Stimulated activated CD4-positive, alpha-beta T cell treated with anti-CD3 and anti-CD28 coated beads, Interleukin-2, amount 100 ng/mL, for 4 hours (primary cell): ENCODE results near the gene GSTO2.

ENCODE experiments used
- DNase-seq: peaks from one replicate; pipeline ENCODE4 v3.0.0-alpha.2; 2020; ENCODE audit warnings: low read depth

GSTO2 gene

DNA sequence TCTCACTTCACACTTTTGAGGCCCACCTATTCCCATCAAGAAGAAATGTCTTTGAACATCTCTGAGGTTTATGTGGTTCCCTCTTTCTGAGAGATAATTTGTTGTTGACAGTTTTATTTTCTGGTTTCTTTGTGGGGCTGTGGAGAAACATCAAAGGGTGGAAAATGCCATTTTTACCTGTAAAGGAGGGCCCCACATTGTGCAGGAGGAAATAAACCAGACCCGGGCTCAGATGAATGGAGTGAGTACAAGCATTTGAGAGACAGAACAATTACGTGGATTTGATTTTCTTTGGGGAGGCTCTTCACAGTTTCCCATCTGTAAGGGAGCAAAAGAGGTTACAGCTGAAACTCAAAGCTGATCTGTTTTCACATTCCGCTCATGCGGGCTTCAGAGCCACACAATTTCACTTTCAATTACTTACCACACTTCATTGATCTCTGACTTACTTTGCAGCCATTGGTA is 39.5 kb downstream of the GSTO2 start:
- DNase-seq, result no peak

DNA sequence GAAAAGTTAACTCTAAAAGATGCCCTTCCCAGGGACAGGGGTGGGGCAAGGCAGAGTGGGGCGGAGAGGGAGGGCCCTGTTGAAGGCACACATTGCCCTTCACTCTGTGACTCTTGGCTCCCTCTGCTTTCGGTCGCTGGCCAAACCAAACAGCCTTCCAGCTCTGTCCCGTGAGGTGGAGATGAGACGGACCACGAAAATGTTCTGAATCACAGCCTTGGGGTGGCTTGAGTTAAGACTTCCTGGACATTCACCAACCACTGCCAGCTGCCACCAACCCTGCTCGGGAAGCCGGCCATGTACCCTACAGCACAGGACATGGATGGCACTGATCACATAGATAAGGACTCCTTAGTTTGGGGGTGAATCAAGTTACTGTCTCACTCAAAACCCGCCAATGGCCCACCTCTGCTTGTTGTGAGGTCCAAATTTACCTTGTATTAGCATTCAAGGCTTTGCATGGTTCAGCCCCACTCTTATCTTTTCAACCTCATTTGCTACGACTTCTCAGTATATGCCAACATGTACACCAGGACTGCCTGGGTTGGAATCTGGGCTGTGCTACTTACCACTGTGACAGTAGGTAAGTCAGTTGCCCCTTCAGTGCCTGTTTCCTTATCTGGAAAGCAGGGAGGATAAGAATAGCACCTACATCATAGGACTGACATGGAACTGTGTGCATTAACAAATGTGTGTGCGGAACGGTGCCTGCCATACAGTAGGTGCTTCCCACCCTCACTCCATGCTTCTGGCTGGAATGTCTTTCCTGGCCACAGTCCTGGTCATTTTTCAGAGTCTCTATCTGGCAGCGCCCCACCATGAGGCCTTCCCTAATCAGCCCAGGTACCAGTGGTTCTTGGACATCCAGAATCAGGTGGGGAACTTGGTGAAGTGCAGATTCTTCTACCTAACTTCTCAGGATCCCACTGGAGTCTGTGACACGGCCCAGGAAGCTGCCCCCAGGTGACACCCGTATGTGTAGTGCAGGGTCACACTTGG is 41.3 kb downstream of the GSTO2 start:
- no peak for DNase-seq

DNA sequence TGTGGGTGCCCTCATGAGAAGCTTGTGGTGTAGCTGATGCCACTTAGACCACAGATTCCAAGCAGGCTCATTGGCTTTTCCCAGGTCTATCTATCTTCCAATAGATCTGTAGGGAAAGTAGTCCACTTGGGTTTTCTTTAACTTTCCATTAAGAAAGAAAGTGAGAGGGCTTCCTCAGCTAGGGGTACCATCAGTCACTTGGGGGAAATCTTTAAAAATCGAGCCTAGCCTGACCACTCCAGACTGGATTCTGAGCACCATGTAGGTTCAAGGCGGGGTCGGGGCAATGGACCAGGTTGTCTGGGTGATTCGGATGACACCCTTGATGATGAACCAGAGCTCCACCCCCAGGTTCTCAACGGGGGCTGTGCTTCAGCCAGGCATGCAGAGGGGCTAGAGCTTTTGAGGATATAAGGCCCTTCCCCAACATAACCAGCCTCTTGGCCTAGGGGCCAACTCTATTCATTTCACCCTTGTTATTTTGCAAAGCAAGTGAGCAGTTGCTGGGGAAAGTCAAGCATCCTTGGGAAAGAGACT is 42.3 kb downstream of the GSTO2 start:
- no peak for DNase-seq

DNA sequence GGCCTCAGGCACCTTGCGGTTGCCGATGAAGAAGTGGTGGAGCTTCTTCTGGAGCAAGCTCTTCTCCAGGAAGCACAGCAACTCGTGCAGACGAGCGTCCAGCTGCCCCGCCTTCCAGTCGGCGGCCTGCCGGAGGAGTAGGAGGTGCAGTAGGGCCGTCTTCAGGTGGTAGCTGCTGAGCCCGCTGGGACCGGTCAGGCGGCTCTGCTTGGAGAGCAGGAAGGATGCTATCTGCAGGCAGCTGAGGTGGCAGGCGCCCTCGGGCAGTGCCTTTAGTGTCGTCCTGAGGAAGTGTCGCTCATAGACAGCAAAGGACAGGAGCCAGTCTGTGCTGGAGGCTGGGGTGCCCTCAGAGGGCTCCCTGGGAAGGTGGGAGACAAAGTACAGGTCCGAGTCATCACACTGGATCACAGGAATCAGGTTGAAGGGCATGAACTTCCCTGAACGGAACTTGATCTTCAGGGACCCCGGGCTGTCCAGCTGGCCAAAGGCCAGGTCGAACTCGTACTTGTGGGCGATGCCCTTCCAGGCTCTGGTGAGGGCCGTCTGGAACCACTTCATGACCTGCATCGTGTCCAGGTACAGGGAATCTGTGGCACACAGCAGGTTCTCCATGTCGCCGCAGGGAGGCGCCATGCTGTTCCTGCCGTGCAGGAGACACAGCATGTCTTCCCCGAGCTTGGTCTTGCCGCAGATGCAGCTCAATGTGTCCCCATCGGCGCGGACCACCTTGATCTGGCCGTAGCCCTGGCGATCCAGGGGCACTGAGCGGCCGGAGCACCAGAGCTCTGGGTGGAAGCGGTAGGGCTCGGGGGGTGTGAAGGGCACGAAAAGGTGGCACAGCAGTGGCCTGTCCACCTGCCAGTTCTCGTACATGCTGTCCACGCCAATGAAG is 45.9 kb downstream of the GSTO2 start:
- DNase-seq, result no peak

DNA sequence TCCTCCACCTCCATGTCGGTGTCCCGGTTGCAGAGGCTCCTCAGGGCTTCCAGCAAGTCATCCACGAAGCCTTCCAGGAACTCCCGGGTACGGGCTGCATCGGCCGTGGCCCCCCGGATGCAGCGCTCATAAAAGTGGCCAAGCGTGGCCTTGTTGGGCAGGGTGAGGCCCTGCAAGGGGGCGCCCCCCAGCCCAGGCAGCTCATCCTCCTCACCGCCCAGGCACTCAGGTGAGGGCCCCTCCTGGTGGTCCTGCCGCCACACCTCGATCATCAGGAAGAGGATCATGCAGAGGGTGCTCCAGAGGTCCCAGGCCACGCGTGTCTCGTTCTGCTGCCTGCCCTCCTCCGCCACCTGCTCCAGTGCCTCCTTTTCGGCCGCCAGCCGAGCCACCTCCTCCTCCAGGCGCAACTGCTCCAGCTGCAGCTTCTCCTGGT is 46.5 kb downstream of the GSTO2 start:
- no peak for DNase-seq

DNA sequence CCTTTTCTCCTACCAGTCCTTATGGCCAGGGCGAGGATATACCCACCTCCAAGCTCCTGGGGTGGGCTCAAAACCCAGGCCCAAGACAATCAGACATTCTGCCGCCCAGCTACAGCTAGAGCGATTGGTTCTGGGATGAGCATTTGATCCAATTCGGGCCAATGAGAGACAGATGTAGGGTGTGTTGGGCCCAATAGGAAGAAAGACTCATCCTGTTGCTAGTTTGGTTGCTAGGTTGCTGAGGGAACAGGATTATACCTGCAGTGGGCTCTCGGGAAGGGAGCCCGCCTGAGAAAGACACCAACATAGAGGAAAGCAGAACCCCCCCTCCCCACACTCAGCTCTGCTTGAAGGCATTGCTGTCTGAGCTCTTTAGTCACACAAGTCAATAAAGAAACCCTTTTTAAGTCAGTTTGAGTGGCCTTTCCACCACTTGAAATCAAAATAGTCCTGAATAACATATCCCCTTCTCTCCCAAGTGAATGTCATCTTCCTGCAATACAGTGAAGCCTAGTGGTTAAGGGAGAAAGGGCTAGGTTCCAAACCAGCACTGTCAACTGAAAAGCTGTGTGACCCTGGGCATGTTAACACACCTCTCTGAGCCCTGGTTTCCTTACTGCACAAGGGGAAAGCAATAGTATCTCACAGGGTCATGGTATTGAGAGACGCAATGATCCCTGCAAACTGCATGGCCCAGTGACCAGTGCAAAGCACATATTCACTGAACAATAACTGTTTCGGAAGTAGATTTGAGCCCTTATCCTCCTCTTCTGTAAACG is 47.5 kb downstream of the GSTO2 start:
- no peak for DNase-seq

DNA sequence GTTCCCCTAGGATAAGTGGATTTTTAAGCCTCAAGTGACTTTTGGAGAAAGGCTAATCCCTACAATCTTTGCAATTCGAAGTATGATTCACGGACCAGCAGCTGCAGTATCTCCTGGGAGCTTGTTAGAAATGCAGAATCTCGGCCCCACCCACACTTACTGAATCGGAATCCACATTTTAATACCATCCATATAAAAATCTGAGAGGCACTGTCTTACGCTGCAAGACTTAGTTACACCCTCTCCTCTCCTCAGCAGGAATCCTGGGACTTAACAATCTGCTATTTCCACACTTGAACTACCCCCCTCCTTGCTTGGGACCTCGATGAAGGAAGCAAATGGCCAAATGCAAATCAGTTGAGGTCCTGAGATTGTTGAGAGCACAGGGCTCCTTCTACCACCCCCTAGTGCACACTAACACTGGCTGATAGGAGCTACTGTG is 48.3 kb downstream of the GSTO2 start:
- no peak for DNase-seq

DNA sequence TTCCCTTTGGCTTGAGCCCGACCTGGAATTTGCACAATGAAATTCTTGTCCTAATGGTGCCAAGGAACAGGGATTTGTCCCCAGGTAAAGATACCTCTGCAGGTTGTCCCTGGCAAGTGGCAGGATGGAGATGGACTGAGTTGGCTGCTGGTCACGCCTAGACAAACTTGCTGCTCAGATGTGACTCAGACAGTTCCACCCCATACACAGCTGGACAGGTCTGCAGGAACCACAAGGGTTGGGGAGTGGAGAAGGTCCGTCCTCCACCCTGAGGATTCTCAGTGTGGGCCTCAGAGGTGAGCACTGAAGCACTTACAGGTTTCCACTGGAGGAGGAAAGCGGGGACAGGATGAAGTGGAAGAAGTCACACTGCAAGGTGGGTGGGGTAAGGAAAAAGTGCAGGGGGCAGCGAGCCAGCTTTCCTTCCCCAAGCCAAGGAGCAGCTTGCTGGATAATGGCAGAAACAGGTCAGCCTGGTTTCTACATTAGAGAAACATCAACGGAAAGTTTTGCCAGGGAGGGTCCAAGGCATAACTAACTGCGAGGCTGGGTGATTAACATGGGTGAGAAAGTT is 48.8 kb downstream of the GSTO2 start:
- no peak for DNase-seq

DNA sequence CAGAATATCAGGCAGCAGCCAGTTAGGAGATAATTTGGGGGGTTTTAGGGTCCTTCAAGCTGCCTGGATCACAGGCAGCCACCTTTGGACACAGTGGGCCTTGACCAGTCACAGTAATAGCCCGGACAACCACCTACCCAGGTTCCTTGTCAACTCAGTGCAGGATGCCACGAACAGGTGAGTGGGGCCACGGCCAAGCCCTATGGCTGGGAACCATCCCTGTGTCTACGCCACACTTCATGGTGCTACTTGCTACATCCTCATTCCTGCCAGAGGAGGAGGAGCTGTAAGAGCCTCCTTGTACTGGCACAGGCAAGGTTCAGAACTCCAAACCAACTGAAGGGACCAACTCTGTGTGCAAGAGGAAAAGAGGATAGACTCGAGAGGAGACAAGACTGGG is 49.3 kb downstream of the GSTO2 start:
- DNase-seq, result no peak

DNA sequence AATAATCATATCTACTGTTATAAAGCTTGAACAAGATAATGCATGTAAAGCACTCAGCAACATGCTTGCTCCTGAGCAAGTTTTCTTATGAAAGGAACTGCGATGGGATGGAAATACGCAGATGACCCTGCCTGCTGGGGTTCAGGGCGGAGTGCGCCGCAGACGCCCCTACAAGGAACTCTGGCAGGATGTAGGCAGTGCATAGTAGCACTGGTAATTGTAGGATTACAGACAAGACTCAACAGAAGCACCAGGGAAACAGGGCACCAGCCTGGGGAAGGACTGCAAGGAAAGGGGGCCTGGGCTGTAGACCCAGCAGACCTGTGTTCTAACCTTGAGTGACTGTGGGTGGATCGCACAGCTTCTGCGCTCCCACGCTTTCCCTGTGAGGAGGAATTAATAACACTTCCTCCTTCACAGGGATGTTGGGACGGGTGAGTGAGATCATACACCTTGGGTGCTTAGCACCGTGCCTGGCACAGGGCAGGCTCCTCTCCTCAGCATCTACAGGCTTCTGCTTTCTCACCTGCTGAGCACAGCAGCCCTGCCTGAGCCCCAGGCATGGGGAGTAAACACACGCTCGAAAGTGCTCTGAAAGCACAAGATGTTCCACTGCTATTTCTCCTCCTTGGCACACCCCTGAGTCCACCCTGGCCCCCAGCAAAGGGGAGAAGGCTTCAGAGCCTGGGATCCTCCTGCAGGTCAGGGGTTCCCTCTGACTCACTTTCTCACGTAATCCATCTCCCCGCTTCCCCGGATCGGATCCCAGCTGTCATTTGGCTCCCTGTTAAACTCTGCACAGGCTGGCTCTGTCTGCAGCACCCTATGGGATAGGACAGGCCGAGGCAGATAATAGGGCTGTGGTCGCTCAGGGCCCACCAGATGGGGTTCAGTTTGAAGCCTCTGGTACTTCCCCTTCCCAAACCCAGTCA is 50.1 kb downstream of the GSTO2 start:
- no peak for DNase-seq

DNA sequence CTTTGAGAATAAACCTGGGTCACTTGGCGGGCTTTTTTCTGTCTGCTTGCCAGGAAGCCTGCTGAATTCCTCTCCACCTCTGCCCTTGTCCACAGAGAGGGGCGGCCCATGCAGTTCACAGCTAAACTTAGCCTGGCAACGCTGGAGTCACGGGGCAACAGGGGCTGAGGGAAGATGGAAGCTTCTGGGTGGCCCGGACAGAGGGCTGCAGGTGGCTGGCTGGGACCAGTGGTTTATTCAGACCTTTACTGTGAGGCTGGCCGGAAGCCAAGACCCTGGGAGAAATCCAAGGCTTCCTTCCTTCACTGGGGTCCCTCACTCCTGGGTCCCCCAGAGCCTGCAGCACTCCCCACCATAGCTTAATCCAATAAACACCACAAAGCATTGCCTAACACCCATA is 52.2 kb downstream of the GSTO2 start:
- DNase-seq, result no peak

DNA sequence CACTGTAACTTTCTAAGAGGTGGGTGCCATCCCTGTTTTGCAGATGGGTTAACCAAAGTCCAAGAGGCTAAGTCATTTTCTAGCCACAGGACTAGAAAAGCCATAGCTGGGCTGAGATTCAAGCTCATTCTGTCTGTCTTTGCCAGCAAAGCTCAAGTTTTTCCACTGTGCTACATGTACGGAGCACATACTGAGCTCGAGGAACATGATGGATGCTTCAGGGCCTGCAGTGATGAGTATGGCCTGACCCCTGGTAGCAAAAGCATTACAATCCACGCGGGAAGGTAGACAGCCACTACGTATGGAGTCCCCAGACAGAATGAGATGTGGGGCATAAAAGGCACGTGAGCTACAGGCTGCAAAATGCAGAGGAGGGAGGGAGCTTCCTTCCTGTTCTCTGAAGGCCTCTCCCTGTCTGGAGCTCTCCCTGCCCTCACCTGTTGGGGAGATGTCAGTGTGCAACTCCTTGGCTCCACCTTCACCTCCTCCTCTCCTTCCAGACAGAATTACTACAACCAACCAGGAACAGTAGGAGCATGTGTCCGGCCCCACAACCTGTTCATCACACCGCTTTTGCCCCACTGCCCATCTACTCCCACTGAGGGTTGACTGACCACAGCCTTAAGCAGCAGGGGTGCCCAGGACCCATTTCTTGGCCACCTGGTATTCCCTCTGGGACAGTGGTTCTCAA is 52.9 kb downstream of the GSTO2 start:
- no peak for DNase-seq

DNA sequence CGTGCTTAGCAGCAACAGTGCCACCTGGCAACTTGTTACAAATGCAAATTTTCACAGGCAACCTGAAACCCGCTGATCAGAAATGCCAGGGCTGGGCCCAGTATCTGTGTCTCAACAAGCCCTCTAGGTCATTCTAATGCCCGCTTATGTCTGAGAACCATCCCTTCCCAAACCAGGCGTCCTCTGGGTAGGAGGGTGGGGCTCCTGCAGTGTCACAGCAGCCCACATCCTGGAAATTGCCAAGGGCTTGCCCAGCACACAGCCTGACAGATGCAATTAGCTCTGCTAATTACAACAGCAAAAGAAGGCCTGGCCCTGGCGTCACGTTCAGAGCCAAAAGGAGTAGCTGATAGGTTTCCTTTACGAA is 53.4 kb downstream of the GSTO2 start:
- no peak for DNase-seq

DNA sequence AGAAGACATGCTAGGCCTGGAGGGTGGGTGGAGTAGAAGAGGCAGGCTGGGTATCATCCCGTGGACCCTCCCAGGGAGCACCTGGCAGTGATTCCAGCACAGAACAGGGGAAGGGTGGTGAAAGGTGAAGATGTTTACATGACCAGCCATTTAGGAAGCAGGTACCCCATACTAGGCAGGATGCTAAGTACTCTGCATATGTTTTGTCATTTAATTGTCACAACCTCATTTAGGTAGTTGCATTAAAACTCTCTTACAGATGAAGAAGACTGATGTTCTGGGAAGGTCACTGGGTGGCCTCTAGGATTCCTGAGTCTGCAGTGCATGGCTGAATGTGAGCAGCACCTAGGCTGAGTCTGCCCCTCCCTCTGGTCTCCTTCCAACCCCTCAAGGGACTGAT is 54.1 kb downstream of the GSTO2 start:
- DNase-seq, result no peak

DNA sequence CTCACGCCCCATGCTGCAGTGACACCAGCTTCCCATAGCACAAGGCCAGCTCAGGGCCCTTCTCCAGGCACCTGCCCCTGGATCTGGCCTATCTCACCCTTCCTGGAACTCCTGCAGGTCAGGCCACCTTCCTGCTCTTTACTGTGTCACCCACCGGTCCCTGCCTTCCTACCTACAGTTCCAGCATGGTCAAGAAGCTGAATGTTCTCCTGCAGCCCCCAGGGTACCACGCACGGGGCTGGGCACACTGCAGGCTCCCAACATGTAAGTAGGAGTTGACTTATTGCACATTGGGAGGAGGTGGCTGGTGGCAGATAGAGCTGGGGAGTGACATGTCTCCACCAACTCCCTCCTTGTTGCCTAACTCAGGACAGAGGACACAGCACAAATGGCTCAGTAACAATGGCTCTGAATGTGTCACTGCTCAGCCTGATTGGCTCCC is 54.8 kb downstream of the GSTO2 start:
- no peak for DNase-seq

DNA sequence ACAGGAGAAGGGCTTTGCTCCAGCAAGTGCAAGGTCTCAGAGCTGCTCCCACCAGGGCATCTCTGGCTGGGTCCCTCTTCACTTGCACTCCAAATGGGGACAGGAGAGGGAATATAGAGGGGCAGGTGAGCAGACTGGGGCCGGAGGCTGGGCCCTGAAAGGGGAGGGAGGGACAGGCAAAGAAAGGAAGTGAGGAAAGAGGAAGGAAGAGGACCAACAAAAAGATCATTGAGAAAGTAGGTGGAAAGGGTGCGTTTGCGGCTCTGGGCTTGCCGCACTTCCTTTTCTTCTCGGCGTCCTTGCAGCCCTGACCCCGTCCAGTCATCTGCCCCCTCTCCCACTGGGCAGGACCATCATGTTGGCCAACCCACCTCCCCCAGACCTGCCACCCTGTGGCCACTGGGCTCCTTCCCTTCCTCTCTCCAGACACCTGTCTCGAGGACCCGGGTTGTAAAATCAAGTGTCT is 55.3 kb downstream of the GSTO2 start:
- no peak for DNase-seq

DNA sequence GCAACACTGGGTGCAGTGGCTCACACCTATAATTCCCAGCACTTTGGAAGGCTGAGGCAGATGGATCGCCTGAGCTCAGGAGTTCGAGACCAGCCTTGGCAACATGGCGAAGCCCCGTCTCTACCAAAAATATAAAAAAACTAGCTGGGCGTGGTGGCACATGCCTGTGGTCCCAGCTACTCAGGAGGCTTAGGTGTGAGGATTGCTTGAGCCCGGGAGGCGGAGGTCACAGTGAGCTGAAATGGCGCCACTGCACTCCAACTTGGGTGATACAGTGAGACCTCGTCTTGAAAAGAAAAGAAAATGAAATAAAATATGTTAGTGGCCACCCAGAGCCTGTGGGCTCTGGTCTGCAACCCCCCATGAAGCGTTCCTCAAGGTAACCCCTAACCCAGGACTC is 55.9 kb downstream of the GSTO2 start:
- no peak for DNase-seq

DNA sequence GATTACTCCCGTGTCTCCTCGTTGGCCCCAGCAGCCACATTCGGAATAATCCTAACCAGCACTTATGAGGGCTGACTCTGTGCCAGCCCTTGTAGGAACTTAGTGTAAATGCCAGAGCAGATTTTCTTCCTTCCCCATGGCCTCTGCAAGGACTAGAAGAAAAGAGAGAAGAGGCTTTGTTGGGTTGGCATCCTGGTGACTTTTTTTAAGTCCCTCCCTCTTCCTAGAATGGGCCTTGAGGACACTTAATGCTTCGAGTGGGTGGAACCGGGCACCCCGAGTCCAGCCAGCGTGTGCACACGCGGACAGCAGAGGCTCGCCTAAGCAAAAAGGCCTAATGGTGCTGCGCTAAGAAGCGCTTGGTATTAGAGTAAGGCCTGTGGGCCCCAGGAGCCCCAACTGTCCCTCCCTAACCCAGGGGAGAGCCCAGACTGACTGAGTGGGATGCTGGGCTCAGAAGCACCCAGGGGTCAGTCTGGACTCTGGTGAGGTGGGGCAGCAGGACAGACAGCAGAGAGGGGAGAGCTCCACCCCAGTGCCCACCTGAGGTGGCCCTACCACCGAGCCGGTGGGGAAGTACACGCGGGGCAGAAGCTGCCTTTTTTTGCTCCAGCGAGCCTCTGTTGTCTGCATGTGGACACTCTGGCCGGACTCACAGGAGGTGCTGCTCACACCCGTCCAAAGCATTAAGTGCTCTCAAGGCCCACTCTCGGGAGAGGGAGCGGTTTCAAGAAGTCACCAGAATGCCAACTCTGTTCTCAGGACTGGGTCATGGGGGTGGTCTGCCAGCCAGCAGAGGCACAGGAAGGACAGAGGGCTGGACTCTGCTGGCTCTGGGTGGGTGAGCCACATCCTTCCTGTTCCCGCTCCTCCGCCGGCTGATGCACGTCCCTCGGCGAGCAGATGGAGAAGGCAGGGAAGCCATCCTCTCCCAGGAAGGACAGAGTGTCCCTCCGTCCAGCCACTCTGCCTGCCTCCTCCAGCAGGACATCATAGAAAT is 56.8 kb downstream of the GSTO2 start:
- DNase-seq, result no peak
